Stimulated activated CD4-positive, alpha-beta T cell treated with anti-CD3 and anti-CD28 coated beads, Interleukin-1b, Interleukin-23, amount 100 ng/mL, for 24 hours (primary cell): ENCODE measurements around the gene PIM1.
"Not testable (repeated sequence)": the region's sequence is repeated elsewhere in the genome, so short reads cannot be mapped to it uniquely, and the experiment has no call there.

Experiments used
- DNase-seq, 4 experiments: peaks; one replicate each; pipeline ENCODE4 v3.0.0-alpha.2; 2020; ENCODE audit warnings: low read depth in 4 of 4, low spot score in 1 of 4

Gene PIM1

GRCh38 chr6:37187321-37188022, 17.5 kb downstream of the PIM1 start:
- no peak for DNase-seq

GRCh38 chr6:37188962-37189510, 19.1 kb downstream of the PIM1 start:
- no peak for DNase-seq

GRCh38 chr6:37190159-37190535, 20.2 kb downstream of the PIM1 start:
- no peak for DNase-seq

DNA sequence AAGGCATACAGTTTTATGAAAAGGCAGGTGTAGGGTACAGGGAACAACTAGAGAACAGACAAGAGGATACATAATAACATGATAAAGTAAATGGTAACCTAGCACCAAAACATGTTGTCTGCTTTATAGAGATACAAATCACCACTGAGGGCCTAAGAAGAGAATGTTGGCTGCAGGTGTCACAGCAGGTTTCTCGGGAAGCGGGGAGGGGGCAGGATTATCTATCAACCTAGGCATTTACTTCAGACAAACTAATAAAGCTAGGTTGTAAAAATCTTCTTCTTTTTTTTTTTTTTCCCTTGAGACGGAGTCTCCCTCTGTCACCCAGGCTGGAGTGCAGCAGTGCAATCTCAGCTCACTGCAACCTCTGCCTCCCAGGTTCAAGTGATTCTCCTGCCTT, 22.7 kb downstream of the PIM1 start:
- DNase-seq = no peak

DNA sequence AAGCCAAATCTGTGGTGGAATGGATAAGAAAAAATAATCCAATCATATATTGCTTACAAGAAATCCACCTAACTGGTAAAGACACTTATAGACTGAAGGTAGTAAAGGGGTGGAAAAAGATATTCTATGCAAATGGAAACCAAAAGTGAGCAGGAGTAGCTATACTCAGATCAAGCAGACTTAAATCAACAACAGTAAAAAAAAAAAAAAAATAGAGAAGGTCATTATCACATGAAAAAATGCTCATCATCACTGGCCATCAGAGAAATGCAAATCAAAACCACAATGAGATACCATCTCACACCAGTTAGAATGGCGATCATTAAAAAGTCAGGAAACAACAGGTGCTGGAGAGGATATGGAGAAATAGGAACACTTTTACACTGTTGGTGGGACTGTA, 24.9 kb downstream of the PIM1 start:
- DNase-seq = not testable (repeated sequence)

DNA sequence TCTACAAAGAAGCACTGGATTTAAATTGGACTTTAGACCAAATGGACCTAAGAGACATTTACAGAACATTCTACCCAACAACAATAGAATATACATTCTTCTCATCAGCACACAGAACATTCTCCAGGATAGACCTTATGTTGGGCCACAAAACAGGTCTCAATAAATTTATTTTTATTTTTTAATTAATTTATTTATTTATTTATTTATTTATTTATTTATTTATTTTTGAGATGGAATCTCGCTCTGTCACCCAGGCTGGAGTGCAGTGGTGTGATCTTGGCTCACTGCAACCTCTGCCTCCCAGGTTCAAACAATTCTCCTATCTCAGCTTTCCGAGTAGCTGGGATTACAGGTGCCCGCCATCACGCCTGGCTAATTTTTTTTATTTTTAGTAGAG, 26.5 kb downstream of the PIM1 start:
- DNase-seq = not testable (repeated sequence)

- DNase-seq = no peak
Measured at GRCh38 chr6:37200085-37200484, 30.1 kb downstream of the PIM1 start.

DNA sequence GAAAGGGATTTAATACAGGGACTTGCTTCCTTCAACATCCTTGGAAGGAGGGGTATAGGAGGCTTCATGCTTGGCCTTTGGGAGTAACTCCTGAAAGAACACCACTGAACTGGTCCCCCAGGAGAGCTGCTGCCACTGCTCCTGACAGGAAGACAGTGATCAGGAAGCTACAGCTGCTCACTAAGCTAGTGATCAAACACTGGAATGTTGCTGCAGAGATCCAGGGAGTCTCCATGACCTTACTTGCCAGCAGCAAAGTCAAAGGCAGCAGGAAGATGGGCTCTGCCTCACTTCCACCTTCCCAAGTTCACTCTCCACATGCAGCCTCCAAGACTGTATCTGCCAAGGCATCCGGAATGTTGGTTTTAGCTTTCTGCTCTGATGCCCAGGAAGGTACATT, 31.8 kb downstream of the PIM1 start:
- DNase-seq = no peak

DNA sequence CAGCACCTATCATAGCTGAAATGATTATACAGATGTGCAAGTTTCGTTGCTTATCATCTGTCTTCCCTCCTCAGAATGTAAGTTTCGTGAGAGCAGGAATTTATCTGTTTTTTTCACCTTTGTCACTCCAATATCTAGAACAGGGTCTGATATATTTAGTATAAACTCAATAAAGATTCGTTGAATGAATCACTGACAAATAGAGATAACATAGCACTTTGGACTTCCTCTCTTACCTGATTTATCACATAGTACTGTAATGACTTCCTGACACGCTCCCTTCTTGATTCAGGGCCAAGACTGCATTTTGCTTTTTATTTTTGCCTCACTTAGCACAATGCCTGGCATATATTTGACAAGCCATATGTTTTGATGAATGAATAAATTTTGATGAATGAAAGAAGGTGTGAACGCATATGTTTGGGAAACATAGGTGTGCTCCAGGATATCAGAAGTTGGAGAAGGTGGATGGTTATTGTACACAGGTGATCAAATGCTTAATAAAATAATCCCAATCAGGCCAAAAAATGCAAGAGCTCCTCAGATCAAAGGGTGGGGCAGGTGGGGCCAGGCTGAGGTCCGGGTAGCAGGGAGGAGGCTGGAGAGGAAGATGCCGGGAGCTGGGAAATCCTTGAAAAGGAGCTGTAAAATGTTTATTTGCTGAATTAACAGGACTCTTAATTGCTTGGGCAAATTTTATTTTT, 33.0 kb downstream of the PIM1 start:
- no peak for DNase-seq

DNA sequence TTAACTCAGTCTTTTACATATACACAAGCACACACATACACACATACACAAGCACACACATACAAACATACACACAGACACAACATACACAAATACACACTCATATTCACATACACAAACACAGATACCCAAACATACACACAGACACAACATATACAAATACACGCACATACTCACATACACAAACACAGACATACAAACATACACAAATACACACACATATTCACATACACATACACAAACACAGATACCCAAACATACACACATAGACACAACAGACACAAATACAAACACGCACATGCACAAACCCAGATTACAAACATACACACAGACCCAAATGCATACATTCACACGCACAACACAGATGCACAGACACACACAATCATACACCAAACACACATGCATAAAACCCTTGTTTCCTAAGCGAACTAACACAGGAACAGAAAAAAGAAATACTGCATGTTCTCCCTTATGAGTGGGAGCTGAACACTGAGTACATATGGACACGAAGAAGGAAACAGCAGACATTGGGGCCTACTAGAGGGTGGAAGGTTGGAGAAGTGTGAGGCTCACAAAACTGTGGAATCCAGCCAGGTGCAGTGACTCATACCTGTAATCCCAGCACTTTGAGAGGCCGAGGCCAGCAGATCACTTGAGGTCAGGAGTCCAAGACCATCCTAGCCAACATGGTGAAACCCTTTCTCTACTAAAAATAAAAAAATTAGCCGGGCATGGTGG, 34.2 kb downstream of the PIM1 start:
- DNase-seq = no peak

DNA sequence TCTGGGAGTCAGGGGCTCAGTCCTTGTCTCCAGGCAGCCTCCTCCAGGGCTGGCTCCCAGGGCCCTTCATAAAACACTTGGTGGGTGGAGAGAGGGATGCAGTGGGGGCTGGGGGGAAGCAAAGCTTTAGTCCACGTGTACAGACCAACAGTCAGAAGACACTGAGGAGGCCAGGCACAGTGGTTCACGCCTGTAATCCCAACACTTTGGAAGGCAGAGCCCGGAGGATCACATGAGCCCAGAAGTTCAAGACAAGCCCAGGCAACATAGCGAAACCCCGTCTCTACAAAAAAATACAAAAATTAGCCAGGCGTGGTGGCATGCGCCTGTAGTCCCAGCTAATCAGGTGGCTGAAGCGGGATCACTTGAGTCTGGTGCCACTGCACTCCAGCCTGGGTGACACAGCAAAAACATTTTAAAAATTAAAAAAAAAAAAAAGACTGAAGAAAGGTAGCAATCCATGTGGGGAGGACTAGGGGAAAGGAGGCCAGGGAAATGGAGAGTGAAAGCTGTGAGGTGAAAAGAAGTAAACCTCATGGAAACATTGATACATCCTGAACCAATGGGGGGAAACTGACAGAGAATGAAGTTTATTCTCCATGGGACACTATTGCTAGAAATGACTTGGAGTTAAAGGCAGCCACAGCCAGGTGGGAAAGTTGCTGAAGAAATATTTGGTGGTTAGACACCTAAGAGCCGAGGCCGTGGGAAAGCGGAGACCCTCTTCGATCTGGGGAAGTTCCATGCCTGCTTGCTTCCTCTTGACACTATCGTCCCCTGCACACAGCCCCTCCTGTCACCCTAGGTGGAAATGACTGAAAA, 35.4 kb downstream of the PIM1 start:
- DNase-seq = no peak

- no peak for DNase-seq
Measured at GRCh38 chr6:37205997-37206340, 36.0 kb downstream of the PIM1 start.

- DNase-seq = no peak
Measured at GRCh38 chr6:37206622-37207021, 36.7 kb downstream of the PIM1 start.

- DNase-seq = peak; percentile 65 to 88 (median 73)
Measured at GRCh38 chr6:37207903-37208456, 38.0 kb downstream of the PIM1 start.

- no peak for DNase-seq
Measured at GRCh38 chr6:37208793-37209192, 38.8 kb downstream of the PIM1 start.

DNA sequence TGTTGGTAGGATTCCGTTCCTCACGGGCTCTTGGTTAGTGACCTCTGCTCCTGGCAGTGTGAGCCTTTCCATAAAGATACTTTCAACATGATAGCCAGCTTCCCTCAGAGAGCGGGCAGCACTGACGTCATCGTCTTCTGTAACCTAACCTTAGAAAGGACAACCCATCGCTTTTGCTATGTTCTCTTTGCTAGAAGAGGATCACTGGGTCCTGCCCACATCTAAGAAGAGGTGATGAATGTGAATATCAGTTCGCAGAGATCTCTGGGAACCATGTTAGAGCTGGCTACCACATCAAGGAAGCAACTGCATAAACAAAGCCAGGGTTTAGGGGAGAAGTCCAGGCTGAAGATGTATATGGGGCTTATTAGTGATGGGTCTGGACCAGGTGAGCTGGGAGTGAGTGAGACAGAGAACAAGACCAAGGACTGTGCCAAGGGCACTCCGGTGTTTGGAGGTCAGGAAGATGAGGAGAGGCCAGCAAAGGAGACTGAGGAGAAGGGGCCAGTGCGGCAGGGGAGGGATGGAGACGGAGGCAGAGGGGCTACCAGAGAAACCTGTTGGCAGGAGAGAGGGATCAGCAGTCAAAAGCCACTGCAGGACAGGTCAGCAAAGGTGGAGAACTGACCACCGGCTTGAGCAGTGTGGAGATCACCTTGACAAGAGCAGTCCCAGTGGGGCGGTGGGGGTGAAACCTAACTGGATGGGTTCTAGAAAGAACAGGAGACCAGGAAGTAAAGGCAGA, 39.7 kb downstream of the PIM1 start:
- no peak for DNase-seq

GRCh38 chr6:37210313-37210968, 40.5 kb downstream of the PIM1 start:
- DNase-seq = peak; percentile 63 to 82 (median 68)

DNA sequence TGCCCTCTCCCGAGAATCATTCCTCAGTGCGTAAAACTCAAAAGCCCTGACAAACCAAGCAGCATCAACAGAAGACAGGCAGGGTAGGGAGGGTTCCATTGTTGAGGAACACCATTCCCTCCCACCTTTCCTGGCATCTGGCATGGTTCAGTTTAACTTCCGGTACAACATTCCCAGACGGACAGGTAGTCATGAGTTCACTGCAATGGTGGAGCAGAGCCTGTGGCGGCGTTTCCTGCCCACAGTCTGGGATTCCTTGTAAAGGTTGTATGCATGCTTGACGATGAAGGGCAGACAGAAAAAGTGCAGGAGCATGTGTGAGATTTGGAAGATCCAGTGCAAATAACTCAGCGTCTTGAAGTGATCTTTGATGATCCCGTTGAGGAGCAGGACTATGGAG, 42.3 kb downstream of the PIM1 start:
- no peak for DNase-seq

DNA sequence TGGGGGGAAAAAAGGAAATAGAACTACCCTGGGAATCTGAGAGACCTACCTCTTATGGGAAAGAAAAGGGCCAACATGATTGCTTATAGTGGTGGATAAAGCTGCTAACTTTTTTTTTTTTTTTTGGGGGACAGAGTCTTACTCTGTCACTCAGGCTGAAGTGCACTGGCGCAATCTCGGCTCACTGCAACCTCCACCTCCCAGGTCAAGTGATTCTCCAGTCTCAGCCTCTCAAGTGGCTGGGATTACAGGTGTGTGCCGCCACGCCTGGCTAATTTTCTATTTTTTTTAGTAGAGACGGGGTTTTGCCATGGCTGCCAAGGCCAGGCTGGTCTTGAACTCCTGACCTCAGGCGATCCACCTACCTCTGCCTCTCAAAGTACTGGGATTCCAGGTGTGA, 48.1 kb downstream of the PIM1 start:
- no peak for DNase-seq

DNA sequence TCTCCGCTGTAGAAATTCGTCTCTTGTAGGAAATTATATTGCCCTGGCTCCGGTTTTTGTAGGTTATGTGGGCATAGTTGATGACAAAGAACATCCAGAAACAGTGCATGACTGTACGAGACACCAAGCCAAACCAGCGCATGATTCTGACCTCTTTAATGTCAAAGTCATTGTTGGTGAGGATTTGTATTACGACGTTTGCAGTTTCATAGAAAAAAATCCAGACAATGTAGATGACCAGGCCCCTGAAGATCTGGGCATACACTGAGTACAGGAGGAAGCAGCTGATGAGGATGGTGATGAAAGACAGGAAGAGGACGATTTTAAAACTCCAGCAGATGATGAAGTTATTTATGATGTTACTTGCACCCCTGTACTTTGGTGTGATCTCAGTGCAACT, 48.6 kb downstream of the PIM1 start:
- DNase-seq = no peak
